ENCODE results near the gene BSDC1. TPM values are rescaled to one million over a fixed set of nuclear protein-coding genes. Genes with fewer than 3 reads are reported as not detected.

The BSDC1 gene
- total and polyA plus RNA-seq, 2 of the 13 experiments (the other 11 are each of a cell fraction or from before 2014, with no cell fraction given) = 40.3 to 64.2 TPM

DNA sequence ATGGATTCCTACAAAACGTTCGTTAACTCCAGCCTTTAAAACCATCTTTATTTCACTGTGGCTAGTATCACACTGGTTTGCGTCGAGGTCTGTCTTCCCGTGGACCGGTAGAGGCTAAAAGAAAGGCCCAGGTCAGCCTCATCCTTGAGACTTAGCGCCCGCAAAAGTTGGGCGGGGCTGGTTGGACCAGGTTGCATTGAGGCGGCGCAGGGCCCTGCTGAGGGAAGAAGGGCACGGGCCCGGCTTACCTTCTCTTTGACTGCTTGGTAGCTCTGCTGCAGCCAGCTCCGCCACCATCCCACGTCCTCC lies 455 bp downstream of the BSDC1 start (continued):
- TF ChIP-seq ZNF17 (CRISPR knock-in tag; IDR thresholded peaks at IDR 0.05) (no peak), NFYC (CRISPR knock-in tag; IDR thresholded peaks at IDR 0.05) (no peak), ETV5 (CRISPR knock-in tag; IDR thresholded peaks at IDR 0.05; ENCODE audit: borderline replicate concordance) (no peak), NCOA5 (CRISPR knock-in tag; IDR thresholded peaks at IDR 0.05) (no peak), CSRNP1 (CRISPR knock-in tag; IDR thresholded peaks at IDR 0.05) (no peak), CBX2 (IDR thresholded peaks at IDR 0.05; ENCODE audit: low read depth, low read length) (no peak), CBX2 (CRISPR knock-in tag; IDR thresholded peaks at IDR 0.05; ENCODE audit: low read depth) (no peak), HOXD1 (CRISPR knock-in tag; IDR thresholded peaks at IDR 0.05) (0 out of 2 replicates have a peak, but pooled peaks have one; percentile 65), TRIM22 (IDR thresholded peaks at IDR 0.05) (no peak), DZIP1 (CRISPR knock-in tag; IDR thresholded peaks at IDR 0.05) (no peak), NFIB (CRISPR knock-in tag; IDR thresholded peaks at IDR 0.05; ENCODE audit: borderline replicate concordance) (no peak), ARNT (IDR thresholded peaks at IDR 0.05) (no peak), RBM39 (IDR thresholded peaks at IDR 0.05; ENCODE audit: low read depth, low read length, poor library complexity, severe bottlenecking) (no peak), NCOA1 (CRISPR knock-in tag; IDR thresholded peaks at IDR 0.05) (no peak), ZNF572 (CRISPR knock-in tag; IDR thresholded peaks at IDR 0.05) (no peak), MYPOP (CRISPR knock-in tag; IDR thresholded peaks at IDR 0.05) (peak; percentile 86), HIC2 (CRISPR knock-in tag; IDR thresholded peaks at IDR 0.05; ENCODE audit: low read depth) (0 out of 2 replicates have a peak, but pooled peaks have one; percentile 25), ZBTB44 (CRISPR knock-in tag; IDR thresholded peaks at IDR 0.05) (no peak), AGO2 (optimal IDR thresholded peaks at IDR 0.05; ENCODE audit: low read depth, low read length) (no peak), ZNF678 (CRISPR knock-in tag; IDR thresholded peaks at IDR 0.05) (no peak)

Measured in HepG2 (cell line).